GM12865 (cell line): ENCODE results near the gene REST.

Experiments
- DNase-seq: peaks from one replicate; pipeline ENCODE4 v3.0.0; 2010; ENCODE audit warnings: low read depth
- H3K4me3 ChIP-seq: 2 replicates; pipeline ENCODE4 v1.5.1; 2011; ENCODE audit warnings: mild to moderate bottlenecking, low read depth, low read length, control low read depth
- TF ChIP-seq, protein P1 (sequence below): IDR thresholded peaks from 2 replicates; pipeline ENCODE4 v1.5.1; 2011; ENCODE audit warnings: low read length, control low read depth, low read depth, inconsistent platforms; ENCODE audit not compliant: insufficient read depth; ENCODE audit errors: missing control alignments

The REST gene

DNA sequence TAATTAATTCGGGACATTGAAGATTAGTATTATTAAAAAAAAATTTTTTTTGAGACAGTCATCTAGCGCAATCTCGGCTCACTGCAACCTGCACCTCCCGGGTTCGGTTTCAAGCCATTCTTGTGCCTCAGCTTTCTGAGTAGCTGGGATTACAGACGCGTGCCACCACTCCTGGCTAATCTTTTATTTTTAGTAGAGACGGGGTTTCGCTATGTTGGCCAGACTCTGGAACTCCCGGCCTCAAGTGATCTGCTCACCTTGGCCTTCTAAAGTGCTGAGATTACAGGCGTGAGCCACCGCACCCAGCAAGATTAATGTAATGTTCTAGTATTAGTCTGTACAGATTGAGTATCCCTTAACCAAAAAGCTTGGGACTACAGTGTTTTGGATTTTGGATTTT, 32.7 kb downstream of the REST start:
- no peak overlapping the region for H3K4me3 ChIP-seq
- no peak for DNase-seq
- TF ChIP-seq, protein P1, sequence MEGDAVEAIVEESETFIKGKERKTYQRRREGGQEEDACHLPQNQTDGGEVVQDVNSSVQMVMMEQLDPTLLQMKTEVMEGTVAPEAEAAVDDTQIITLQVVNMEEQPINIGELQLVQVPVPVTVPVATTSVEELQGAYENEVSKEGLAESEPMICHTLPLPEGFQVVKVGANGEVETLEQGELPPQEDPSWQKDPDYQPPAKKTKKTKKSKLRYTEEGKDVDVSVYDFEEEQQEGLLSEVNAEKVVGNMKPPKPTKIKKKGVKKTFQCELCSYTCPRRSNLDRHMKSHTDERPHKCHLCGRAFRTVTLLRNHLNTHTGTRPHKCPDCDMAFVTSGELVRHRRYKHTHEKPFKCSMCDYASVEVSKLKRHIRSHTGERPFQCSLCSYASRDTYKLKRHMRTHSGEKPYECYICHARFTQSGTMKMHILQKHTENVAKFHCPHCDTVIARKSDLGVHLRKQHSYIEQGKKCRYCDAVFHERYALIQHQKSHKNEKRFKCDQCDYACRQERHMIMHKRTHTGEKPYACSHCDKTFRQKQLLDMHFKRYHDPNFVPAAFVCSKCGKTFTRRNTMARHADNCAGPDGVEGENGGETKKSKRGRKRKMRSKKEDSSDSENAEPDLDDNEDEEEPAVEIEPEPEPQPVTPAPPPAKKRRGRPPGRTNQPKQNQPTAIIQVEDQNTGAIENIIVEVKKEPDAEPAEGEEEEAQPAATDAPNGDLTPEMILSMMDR = no peak

DNA sequence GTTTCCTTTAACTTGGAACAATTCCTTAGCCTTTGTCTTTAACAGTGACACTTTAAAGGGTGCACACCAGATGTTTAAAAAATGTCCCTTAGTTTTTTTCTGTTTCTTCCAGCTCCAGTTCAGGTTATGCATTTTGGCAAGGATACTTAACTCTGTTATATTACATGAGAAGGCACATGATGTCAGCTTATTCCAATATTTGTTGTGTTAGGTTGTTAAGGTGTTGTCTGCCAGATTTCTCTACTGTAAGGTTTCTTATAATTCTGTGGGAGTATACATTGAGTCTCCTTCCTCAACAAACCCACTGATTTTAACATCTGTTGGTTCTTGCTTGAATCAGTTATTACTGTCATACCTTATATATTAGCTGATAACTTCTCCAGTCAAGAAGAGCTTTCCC, 33.3 kb downstream of the REST start:
- DNase-seq = no peak
- TF ChIP-seq, protein P1 = no peak
- no peak overlapping the region for H3K4me3 ChIP-seq

DNA sequence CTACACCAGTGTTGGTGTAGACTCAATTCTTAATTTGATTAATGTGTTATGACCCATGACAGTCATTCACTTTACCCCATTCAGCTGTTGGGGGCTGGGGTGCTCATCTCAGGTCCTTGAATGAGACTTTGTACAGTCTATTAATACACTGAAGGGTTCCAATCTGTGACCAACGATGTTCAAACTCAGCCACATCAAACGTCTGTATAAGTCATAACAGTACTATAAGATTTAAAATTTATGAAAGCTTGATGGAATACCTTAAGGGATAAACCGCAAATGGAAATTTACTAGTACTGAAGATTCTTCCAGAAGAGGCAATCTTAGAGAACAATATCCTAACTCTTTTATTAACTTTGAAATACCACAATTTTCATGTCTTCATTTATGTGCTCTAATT, 33.7 kb downstream of the REST start:
- H3K4me3 ChIP-seq = no peak overlapping the region
- no peak for DNase-seq
- TF ChIP-seq, protein P1 = no peak

DNA sequence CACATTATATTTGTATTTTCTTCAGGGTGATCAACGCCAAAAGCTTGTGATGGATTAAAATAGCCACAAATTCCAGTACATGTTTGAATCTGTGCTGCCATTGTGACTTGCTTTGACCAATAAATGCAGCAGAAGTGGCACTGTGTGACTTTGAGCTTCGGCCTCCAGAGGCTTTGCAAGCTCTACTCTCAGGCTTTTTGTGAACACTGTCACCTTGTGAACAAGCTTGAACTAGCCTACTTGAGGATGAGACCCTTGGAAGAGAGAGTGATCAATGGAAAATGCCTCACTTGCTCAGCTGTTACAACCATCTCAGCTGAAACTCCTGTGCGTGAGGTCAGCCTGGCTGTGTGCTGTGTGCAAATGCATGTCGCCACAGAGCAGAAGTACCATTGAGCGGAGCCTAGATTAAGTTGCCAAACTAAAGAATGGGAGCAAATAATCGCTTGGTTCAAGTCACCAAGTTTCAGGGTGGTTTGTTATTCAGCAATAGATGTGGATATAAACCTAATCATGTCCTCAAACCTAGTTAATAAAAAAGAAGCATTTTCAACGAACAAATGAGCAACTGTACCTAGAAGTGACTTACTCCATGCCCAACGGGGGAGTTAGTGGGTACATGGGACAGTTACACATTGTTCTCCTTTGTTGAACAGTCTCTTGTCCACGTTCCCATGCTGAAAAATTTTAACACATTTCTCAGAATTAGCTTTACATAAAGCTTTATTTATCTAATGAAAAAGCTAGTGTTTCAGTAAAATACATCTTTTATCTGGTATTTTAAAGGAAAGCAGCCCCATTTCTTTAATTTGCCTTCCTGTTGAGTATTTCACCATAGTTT, 46.2 kb downstream of the REST start:
- TF ChIP-seq, protein P1 = no peak
- no peak for DNase-seq
- H3K4me3 ChIP-seq = no peak overlapping the region

DNA sequence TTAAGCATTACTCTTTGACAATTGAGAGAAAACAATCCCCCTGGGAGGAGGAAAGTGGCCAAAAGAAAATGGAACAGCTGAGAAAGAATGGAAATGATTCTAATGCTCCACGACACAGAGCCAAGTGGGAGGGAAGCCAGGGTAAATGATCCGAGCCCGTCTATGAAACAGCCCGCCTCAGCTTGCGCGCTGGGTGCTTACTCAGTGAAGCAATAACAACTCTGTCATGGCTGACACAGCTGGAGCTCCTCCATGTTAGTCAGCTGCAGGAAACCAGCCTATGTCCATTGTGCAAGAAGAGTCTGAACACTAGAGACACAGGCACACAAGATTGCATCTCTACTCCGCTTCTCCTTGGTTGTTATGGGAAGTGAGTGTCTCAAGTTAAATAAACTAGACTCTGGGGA, 50.4 kb downstream of the REST start:
- no peak for DNase-seq

GRCh38 chr4:56959100-56959499, 51.4 kb downstream of the REST start:
- DNase-seq = no peak
- H3K4me3 ChIP-seq = no peak overlapping the region
- TF ChIP-seq, protein P1 = no peak

More for the DNA sequence above, 50.4 kb downstream of the REST start:
- TF ChIP-seq, protein P1 = no peak
- H3K4me3 ChIP-seq = no peak overlapping the region

DNA sequence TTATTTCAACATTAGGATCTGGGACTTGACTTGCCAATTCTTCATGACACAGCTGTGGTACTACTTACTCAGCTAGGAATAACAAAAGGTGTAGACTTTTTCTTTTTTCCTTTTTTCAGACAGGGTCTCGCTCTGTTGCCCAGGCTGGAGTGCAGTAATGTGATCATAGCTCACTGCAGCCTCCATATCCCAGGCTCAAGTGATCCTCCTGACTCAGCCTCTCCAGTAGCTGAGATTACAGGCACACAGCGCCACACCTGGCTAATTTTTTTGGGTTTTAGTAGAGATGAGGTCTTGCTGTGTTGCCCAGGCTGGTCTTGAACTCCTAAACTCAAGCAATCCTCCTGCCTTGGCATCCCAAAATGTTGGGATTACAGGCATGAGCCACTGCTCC, 53.4 kb downstream of the REST start:
- no peak overlapping the region for H3K4me3 ChIP-seq
- no peak for DNase-seq
- TF ChIP-seq, protein P1 = no peak
